ENCODE data around the gene PANK3.

PANK3 gene

DNA sequence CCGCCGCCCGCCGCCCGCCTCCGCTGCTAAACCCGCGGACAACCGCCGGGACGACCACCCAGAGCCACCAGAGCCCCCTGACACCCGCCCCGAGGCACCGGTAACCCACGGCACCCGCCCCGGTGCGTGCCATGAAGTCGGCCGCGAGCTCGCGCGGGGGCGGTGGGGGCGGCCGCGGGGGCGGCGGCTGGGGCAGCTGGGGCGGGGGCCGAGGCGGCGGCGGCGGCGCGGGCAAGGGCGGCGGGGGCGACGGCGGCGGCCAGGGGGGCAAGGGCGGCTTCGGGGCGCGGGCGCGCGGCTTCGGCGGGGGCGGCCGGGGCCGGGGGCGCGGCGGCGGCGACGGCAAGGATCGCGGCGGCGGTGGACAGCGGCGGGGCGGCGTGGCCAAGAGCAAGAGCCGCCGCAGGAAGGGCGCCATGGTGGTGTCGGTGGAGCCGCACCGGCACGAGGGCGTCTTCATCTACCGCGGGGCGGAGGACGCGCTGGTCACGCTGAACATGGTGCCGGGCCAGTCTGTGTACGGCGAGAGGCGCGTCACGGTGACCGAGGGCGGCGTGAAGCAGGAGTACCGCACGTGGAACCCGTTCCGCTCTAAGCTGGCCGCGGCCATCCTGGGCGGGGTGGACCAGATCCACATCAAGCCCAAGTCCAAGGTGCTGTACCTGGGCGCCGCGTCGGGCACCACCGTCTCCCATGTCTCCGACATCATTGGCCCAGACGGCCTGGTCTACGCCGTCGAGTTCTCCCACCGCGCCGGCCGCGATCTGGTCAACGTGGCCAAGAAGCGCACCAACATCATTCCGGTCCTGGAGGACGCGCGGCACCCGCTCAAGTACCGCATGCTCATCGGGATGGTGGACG is 49.6 kb downstream of the PANK3 start:
- H3K4me3 ChIP-seq (ENCODE audit: low read length in 2 of 2), result peak overlapping the region in 1 of 2 donors; percentile 31
- no peak overlapping the region for H3K27ac ChIP-seq (ENCODE audit: low read depth in 2 of 2, low read length in 2 of 2)
- H3K9ac ChIP-seq (ENCODE audit: low read depth in 1 of 2, low read length in 2 of 2), result no peak overlapping the region

DNA sequence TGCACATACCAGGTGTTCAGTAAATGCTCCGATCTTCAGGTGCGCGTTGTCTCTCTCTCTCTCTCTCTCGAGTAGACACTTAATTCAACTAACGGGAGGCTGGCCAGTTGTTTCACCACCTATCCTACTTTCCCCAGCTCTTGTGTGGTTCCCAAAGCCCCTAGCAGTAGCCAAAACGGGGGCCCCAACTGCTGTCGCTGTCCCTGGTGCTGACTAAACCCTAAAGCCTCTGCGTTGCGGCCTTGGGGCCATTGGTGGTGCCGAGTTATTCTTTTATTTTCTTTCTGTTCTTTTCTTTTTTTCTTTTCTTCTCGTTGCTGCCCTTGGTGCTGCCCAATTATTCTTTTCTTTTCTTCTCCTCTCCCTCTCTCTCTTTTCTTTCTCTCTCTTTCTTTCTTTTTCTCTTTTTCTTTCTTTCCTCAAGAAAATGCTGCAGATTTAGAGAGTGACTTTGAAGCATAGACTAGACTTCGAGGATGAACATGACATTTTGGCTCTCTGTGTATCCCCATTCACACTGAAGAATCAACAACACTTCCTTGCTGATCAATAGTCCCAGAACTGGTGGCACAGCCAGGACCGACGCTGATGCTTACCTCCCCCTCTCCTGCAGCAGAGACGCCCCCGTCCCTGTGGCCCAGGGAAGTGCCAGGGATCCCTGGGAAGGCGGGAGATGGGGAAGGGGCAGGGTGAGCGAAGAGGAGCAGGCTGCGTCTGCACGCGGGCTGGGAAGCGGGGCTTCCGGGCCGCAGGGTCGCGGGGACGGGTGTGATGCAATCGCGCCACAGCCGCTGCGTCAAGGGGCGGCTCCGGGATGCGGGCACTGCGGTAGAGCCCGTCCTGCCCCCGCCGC is 50.4 kb downstream of the PANK3 start, which contains the start of gene FBLL1:
FBLL1 (plus strand) TSS at position 785 of the 853 bp plus-strand sequence. CDS start 200 bp downstream, outside the sequence.
- no peak within 1 kb of the TSS for H3K27ac ChIP-seq (ENCODE audit: low read depth in 2 of 2, low read length in 2 of 2)

More for the DNA sequence above, 49.6 kb downstream of the PANK3 start:
- Histone ChIP-seq H3K4me1 (ENCODE audit: control insufficient read depth in 2 of 2, insufficient read depth in 2 of 2, low read length in 2 of 2) (no peaks in the 10 kb centered on the region), H3K27me3 (ENCODE audit: control insufficient read depth in 2 of 2, insufficient read depth in 2 of 2, low read length in 2 of 2) (peaks cover 18 to 21% of the 10 kb centered on the region in 2 donors), H3K36me3 (ENCODE audit: control insufficient read depth in 2 of 2, insufficient read depth in 2 of 2, low read length in 2 of 2) (no peaks in the 10 kb centered on the region), H3K9me3 (ENCODE audit: control insufficient read depth in 2 of 2, low read length in 2 of 2) (no peaks in the 10 kb centered on the region)

DNA sequence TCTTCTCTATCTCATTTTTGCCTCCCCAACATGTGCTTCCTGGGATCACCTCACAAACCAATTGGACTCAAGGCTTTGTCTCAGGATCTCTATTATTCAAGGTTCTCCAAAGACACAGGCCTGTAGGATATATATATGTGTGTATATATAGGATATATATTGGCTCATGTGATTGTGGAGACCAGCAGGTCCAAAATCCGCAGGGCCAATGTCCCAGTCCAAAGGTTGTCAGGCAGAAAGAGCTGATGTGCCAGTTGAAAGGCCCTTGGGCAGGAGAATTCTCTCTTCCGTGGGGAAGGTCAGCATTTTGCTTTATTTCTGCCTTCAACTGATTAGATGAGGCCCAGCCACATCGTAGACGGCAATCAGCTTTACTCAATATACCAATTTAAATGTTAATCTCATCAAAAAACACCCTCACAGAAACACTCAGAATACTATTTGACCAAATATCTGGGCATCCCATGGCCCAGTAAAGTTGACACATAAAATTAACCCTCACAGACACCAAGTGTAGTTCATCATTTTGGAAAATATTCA is 51.3 kb downstream of the PANK3 start:
- H3K4me1 ChIP-seq (ENCODE audit: control insufficient read depth in 2 of 2, insufficient read depth in 2 of 2, low read length in 2 of 2), result no peaks in the 10 kb centered on the region
- no peaks in the 10 kb centered on the region for H3K36me3 ChIP-seq (ENCODE audit: control insufficient read depth in 2 of 2, insufficient read depth in 2 of 2, low read length in 2 of 2)
- no peak overlapping the region for H3K27ac ChIP-seq (ENCODE audit: low read depth in 2 of 2, low read length in 2 of 2)
- no peak overlapping the region for H3K4me3 ChIP-seq (ENCODE audit: low read length in 2 of 2)
- no peaks in the 10 kb centered on the region for H3K9me3 ChIP-seq (ENCODE audit: control insufficient read depth in 2 of 2, low read length in 2 of 2)
- no peak overlapping the region for H3K9ac ChIP-seq (ENCODE audit: low read depth in 1 of 2, low read length in 2 of 2)
- H3K27me3 ChIP-seq (ENCODE audit: control insufficient read depth in 2 of 2, insufficient read depth in 2 of 2, low read length in 2 of 2), result peaks cover 18 to 21% of the 10 kb centered on the region in 2 donors

More for the DNA sequence above, 50.4 kb downstream of the PANK3 start, which contains the start of gene FBLL1:
- H3K9me3 ChIP-seq (ENCODE audit: control insufficient read depth in 2 of 2, low read length in 2 of 2), result no peaks in the 10 kb centered on the region
- H3K4me3 ChIP-seq (ENCODE audit: low read length in 2 of 2), result peak within 1 kb of the TSS in 1 of 2 donors; percentile 52
- H3K4me1 ChIP-seq (ENCODE audit: control insufficient read depth in 2 of 2, insufficient read depth in 2 of 2, low read length in 2 of 2), result no peaks in the 10 kb centered on the region
- H3K27me3 ChIP-seq (ENCODE audit: control insufficient read depth in 2 of 2, insufficient read depth in 2 of 2, low read length in 2 of 2), result peaks cover 18 to 21% of the 10 kb centered on the region in 2 donors
- no peaks in the 10 kb centered on the region for H3K36me3 ChIP-seq (ENCODE audit: control insufficient read depth in 2 of 2, insufficient read depth in 2 of 2, low read length in 2 of 2)
- no peak within 1 kb of the TSS for H3K9ac ChIP-seq (ENCODE audit: low read depth in 1 of 2, low read length in 2 of 2)

DNA sequence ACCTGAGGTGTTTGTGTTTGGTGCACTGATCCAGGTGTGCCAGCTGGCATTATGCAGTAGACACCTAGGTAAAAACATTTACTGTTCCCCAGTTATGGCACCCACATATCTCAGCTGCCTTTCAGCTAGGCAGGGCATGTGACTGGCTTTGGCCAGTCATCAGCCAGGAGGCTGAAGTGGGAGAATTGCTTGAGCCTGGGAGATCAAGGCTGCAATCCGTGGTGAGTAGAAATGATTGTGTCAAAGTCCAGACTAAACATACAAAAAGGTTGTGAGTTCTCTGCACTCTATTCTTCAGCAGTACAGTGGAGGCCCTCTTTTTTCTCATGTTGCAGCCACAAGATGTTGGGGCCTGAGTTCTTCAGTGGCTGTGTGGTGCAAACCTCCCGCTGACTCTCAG is 53.3 kb downstream of the PANK3 start:
- Histone ChIP-seq H3K27me3 (ENCODE audit: control insufficient read depth in 2 of 2, insufficient read depth in 2 of 2, low read length in 2 of 2) (peaks cover 8 to 18% of the 10 kb centered on the region in 2 donors), H3K9me3 (ENCODE audit: control insufficient read depth in 2 of 2, low read length in 2 of 2) (no peaks in the 10 kb centered on the region), H3K36me3 (ENCODE audit: control insufficient read depth in 2 of 2, insufficient read depth in 2 of 2, low read length in 2 of 2) (no peaks in the 10 kb centered on the region), H3K4me3 (ENCODE audit: low read length in 2 of 2) (no peak overlapping the region), H3K27ac (ENCODE audit: low read depth in 2 of 2, low read length in 2 of 2) (no peak overlapping the region), H3K9ac (ENCODE audit: low read depth in 1 of 2, low read length in 2 of 2) (no peak overlapping the region), H3K4me1 (ENCODE audit: control insufficient read depth in 2 of 2, insufficient read depth in 2 of 2, low read length in 2 of 2) (no peaks in the 10 kb centered on the region)

DNA sequence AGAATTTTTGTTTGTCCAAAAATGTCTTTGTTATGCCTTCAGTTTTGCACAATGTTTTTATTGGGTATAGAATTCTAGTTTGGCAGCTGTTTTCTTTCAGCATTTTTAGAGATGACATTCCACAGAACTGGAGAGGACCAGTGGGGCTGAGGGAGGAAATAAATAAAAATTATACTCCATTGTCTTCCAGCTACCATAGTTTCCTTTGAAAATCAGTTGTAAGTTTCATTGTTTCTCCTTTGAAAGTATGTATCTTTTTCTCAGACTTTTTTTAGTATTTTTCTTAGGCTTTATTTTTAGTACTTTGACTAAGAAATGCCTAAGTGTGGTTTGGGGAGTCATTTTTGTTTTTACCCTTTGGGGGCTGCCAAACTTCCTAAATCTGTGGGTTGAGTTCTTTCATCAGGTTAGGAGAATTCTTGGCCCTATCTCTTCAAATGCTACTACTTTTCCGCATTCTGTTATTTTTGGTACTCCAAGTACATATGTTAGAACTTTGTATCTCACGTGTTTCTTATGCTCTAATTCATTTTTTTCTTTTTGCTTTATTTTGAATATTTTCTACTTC is 65.2 kb downstream of the PANK3 start:
- H3K9me3 ChIP-seq (ENCODE audit: control insufficient read depth in 2 of 2, low read length in 2 of 2), result no peaks in the 10 kb centered on the region
- H3K27me3 ChIP-seq (ENCODE audit: control insufficient read depth in 2 of 2, insufficient read depth in 2 of 2, low read length in 2 of 2), result no peaks in the 10 kb centered on the region
- H3K4me1 ChIP-seq (ENCODE audit: control insufficient read depth in 2 of 2, insufficient read depth in 2 of 2, low read length in 2 of 2), result no peaks in the 10 kb centered on the region
- H3K9ac ChIP-seq (ENCODE audit: low read depth in 1 of 2, low read length in 2 of 2), result no peak overlapping the region
- H3K36me3 ChIP-seq (ENCODE audit: control insufficient read depth in 2 of 2, insufficient read depth in 2 of 2, low read length in 2 of 2), result peaks cover 75 to 81% of the 10 kb centered on the region in 2 donors
- no peak overlapping the region for H3K4me3 ChIP-seq (ENCODE audit: low read length in 2 of 2)
- no peak overlapping the region for H3K27ac ChIP-seq (ENCODE audit: low read depth in 2 of 2, low read length in 2 of 2)

DNA sequence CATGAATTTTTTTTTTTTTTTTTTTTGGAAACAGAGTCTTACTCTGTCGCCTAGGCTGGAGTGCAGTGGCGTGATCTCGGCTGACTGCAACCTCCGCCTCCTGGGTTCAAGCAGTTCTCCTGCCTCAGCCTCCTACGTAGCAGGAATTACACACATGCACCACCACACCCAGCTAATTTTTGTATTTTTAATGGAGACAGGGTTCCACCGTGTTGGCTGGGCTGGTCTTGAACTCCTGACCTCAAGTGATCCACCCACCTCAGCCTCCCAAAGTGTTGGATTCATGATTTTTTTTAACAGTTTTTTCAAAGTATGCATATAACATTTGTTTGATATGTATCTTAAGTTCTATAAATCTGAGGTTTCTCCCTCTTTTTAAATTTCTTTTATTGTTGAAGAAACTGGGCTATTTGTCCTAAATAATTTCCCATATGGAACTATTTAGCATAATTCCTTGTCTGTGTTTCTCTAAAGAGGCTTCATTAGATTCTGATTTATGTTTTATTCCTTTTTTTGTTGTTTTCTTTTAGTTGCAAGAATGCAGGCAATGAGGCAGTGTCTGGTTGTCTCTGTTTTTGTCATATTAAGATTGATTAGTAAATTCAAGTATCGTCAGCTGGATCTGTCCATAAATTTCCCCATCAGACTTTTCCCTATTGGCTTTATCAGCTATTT is 76.5 kb downstream of the PANK3 start:
- Histone ChIP-seq H3K27ac (ENCODE audit: low read depth in 2 of 2, low read length in 2 of 2) (no peak overlapping the region), H3K9me3 (ENCODE audit: control insufficient read depth in 2 of 2, low read length in 2 of 2) (no peaks in the 10 kb centered on the region), H3K27me3 (ENCODE audit: control insufficient read depth in 2 of 2, insufficient read depth in 2 of 2, low read length in 2 of 2) (no peaks in the 10 kb centered on the region), H3K4me3 (ENCODE audit: low read length in 2 of 2) (no peak overlapping the region), H3K9ac (ENCODE audit: low read depth in 1 of 2, low read length in 2 of 2) (no peak overlapping the region), H3K4me1 (ENCODE audit: control insufficient read depth in 2 of 2, insufficient read depth in 2 of 2, low read length in 2 of 2) (no peaks in the 10 kb centered on the region), H3K36me3 (ENCODE audit: control insufficient read depth in 2 of 2, insufficient read depth in 2 of 2, low read length in 2 of 2) (peaks cover 41 to 47% of the 10 kb centered on the region in 2 donors)
